DMS 273 (cell line): Measurements from ENCODE around the gene KLHL10.
A peak's percentile ranks its signal among the peaks of the same experiment; 100 is the strongest.
"Not testable (repeated sequence)": the region's sequence is repeated elsewhere in the genome, so short reads cannot be mapped to it uniquely, and the experiment has no call there.

ENCODE experiments used
- DNase-seq: peaks from one replicate; lab custom pipeline; 2025; ENCODE audit not compliant: unreplicated experiment; lab: John Stamatoyannopoulos, UW

The KLHL10 gene

GRCh38 chr17:41849251-41849990 is 11.8 kb downstream of the KLHL10 start:
- no peak for DNase-seq

GRCh38 chr17:41851382-41851781 is 13.8 kb downstream of the KLHL10 start:
- not testable (repeated sequence) for DNase-seq

GRCh38 chr17:41860254-41860931 is 22.8 kb downstream of the KLHL10 start:
- no peak for DNase-seq

GRCh38 chr17:41863074-41863848 is 25.6 kb downstream of the KLHL10 start:
- DNase-seq, result no peak

GRCh38 chr17:41864498-41864835 is 26.8 kb downstream of the KLHL10 start:
- DNase-seq, result no peak

- peak; percentile 97 for DNase-seq
Observed at GRCh38 chr17:41864836-41865595, 27.4 kb downstream of the KLHL10 start, which contains the start of gene KLHL11. TSS of gene KLHL11 (minus strand) at chr17:41865423. CDS start at chr17:41865370, 53 bp downstream.

- DNase-seq, result no peak
Observed at GRCh38 chr17:41865596-41865893, 27.9 kb downstream of the KLHL10 start.

GRCh38 chr17:41868568-41868967 is 30.9 kb downstream of the KLHL10 start:
- DNase-seq, result no peak

- DNase-seq, result no peak
Observed at GRCh38 chr17:41869426-41869825, 31.8 kb downstream of the KLHL10 start.

- DNase-seq, result no peak
Observed at GRCh38 chr17:41870097-41870496, 32.5 kb downstream of the KLHL10 start.

- peak; percentile 23 for DNase-seq
Observed at GRCh38 chr17:41870627-41871026, 33.0 kb downstream of the KLHL10 start.

GRCh38 chr17:41871789-41872188 is 34.2 kb downstream of the KLHL10 start:
- no peak for DNase-seq

- no peak for DNase-seq
Observed at GRCh38 chr17:41873559-41874292, 36.1 kb downstream of the KLHL10 start.

GRCh38 chr17:41874293-41874670 is 36.7 kb downstream of the KLHL10 start:
- not testable (repeated sequence) for DNase-seq

- DNase-seq, result no peak
Observed at GRCh38 chr17:41880130-41880529, 42.5 kb downstream of the KLHL10 start.

- DNase-seq, result no peak
Observed at GRCh38 chr17:41882756-41883155, 45.1 kb downstream of the KLHL10 start.

GRCh38 chr17:41885733-41886132 is 48.1 kb downstream of the KLHL10 start:
- no peak for DNase-seq

GRCh38 chr17:41888332-41888965 is 50.8 kb downstream of the KLHL10 start:
- no peak for DNase-seq

- DNase-seq, result no peak
Observed at GRCh38 chr17:41891135-41892020, 53.8 kb downstream of the KLHL10 start.
